HG03175 (cell line): ENCODE data around the gene CHD5.
"Not testable (repeated sequence)": the region's sequence is repeated elsewhere in the genome, so short reads cannot be mapped to it uniquely, and the experiment has no call there.

ENCODE experiments used
- ATAC-seq: cut with Tn5 transposase; IDR thresholded peaks from one replicate; pipeline ENCODE4 v1.9.1; 2021; ENCODE audit warnings: mild to moderate bottlenecking, moderate library complexity; ENCODE audit not compliant: unreplicated experiment

CHD5 gene

DNA sequence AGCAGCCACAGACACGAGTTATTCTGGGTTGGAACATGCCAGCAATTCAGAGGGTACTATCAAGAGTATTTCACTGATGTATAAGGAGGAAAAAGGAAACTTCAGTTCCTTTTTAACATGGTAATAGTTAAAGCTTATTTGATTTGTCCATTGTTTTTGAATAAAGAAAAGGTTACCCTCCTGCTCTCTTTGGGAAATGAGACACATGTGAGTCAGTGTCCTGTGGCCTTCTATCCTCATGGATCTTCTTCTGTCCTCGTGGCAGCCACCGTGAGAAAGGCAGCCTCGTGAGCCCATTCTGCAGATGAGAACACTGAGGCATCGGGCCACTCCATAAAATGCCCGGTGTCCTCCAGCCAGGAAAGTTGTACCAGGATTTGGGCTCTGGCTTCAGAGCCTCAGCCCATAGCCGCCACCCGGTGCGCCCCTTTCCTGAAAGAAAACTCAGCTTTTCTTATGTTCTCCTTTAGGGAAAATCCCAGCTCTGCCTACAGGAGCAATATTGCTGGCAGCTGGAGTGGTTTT lies 109.6 kb downstream of the CHD5 start:
- ATAC-seq: no peak

DNA sequence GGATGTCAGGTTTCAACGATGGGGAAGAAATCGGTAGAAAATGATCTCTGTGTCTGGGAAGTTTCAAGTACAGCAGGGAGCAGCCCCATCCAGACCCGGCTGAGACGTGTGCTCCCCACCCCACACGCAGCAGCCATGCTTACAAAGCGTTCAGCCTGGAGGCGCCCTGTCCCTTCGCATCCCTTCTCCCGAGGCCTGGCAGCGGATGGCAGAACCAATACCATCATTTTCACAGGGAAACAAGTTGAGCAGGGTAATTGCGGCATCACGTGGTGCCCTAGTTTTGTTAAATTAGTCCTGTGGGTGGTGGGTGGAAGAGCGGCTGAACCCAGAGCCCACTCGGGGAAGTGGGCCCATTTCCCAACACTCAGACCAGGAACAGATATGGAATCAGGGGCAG lies 110.5 kb downstream of the CHD5 start:
- ATAC-seq: no peak

DNA sequence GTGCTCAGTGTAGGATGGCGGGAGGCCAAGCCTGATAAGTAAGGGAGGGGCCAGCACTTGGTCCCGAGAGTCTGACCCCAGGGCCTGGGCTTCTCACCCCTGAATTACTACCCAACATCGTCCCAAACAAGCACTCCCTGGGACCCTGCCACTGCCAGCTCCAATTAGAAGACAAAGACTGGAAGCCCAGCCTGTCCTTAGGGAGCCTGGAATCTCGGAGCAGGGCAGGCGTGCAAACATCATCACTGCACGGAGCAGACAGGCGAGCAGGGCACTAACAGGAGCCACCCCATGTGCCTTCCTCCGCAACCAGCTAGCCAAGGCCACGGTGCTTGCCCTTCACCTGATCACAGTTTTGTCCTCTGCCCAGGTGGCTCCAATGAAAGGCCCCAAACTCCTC lies 111.2 kb downstream of the CHD5 start:
- ATAC-seq: no peak

DNA sequence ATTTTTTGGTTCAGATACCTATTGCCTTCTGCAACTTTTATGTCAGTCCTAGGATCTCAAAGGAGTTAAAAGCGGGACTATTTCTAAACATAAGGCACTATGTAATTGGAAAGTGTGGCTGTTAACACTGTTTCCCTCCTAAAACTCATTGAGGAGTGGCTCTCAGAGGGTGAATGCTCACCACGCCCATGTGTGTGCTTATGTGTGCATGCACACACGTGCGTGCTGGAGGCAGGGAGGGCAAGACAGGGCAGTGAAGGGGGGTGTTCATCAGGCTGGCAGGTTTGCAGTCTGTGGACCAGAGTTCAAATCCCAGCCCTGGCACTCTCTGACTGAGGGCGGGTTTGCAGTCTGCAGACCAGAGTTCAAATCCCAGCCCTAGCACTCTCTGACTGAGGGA lies 112.0 kb downstream of the CHD5 start:
- ATAC-seq: no peak

DNA sequence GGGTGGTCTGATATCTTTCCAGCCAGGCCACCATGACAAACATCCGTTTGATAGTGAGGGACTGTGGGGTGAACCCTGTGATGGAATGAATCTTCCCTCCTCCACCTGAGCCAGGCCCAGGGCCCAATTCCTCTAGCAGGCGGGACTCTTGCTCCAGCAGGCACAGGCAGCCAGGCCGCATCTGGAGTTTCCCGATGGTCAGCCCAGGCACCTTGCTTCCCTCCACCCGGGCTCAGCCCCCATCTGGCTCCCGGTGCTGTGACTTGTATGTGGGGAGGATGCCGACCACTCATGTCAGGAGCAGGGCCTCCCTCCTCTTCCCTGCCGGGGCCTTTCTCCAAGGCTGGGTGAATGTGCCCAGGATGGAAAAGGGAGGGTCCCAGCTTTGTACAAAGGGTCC lies 113.4 kb downstream of the CHD5 start:
- no peak for ATAC-seq

DNA sequence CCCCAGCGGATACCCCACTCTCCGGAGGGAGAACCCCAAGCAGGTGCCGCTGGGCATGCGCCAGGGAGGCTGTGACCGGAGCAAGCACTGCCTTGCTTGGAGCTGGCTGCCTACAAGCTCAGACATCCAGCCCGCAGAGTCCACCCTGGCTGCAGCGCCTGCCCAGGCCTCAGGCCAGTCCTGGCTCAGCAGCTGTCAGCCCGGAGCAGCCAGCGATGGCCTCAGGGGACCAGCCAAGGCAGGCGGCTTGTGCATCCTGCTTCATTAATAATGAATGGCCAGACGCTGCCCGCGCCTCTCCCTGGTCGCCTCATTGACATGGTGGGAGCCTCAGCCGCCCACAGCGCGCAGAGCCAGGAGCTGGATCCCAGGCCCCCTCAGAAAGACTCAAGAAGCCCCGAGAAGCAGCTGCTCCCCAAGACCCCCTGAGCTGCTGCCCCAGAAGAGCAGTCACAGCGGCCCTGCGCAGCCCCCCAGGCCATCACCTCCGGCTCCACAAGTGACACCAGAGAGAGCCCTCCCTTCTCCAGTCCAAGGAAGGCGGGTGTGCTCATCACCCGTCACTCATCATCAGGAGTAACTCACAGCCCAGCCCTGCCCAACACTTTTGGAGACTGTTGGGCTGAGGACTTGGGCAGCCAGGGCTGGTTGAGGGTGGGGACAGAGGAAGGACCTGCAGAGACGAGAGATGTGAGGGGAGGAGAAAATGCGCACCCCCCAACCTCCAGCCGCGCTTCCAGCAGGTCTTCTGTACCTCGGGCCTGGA lies 114.8 kb downstream of the CHD5 start:
- no peak for ATAC-seq

DNA sequence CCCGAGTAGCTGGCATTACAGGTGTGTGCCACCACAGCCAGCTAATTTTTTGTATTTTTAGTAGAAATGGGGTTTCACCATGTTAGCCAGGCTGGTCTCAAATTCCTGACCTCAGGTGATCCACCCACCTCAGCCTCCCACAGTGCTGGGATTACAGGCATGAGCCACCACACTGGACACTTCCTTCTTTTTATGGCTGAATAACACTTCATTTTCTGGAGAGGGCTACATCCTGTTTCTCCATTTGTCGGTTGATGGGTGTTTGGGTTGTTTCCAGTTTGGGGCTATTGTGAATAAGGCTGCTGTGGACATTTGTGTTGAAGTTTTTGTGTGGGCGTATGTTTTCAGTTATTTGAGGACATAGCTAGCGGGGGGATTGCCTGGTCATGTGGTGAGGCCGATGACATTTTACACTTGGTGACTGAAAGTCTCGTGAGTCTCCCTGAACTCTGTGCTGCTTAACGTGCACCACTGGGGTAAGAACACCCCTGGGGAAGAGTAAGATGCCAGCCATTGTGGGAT lies 116.5 kb downstream of the CHD5 start:
- ATAC-seq: not testable (repeated sequence)

DNA sequence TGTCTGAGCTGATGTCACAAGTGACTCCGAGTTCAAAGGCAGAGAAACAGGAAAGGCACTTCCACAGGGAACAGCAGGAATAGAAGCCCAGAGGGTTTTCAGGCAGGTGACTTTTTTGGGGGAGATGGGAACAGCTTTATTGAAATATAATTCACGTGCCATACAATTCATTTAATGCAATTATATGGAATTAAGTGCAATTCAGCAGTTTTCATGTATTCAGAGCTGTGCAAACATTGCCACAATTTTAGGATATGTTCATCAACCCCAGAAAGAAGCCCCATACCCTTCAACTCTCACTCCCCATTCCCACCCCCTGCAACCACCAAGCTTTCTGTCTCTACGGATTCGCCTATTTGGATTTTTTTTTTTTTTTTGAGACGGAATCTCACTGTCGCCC lies 117.5 kb downstream of the CHD5 start:
- ATAC-seq: no peak

DNA sequence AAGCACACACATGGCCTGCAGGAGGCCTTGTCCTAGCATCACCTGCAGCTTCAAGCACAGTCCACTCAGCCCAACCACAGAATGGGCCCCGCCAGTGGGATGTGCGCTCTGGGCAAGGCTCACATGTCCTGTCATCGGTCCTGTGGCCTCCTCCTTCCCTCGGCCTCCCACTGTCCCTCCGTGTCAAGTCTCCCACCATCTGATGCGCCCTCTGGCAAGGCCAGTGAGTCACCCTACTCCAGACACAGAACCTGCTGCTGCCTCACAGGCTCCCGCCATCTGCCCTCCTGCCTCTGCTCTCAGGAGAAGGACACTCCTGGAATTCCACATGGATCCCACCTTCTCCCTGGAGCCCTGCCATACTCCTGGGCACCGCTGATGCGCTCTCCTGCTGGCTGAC lies 120.3 kb downstream of the CHD5 start:
- no peak for ATAC-seq

DNA sequence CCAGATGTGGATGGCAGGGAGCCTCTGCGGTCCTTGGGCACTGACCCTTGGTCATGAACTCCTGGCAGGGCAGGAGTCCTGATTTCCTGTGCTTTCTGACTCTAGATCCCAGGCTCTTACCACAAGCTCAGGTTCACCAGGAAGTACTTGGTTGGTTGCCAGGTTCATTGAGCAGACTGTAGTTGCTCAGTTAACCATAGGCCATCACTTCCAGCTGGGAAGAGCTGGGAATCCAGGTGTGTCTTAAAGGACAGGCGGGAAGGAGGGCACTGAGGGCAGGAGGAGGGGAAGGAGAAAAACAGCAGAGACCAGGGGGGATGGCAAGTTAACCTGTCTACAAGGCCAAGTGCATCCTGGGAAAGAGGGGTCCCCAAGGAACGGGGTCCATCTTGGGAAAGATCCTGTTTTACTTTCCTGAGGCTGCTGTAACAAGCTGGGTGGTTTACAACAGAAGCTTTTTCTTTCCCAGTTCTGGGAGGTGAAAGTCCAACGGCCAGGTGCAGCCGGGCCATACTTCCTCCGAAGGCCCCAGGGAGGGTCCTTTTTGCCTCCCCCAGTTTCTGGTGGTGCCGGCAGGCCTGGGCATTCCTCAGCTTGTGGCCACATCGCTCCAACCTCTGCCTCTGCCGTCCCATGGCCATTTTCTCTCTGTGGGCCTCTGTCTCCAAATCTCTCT lies 122.8 kb downstream of the CHD5 start:
- no peak for ATAC-seq

DNA sequence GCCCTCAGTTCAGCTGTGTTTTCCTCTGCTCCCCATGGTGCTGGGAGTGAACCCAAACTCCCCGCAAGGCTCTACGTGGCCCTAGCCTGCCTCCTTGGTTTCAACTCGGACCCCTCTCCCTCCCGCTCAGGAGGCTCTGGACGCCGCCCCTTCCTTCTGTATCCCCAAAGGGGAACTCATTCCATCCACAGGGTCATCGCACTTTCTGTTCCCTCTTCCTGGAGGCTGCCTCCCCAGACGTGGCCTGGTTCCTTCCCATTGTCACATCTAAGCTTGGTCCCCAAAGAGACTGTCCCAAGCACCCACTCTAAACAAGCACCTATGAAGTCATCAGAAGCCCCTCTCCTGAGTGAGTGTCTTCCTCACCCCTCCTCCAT lies 123.6 kb downstream of the CHD5 start:
- ATAC-seq: no peak

DNA sequence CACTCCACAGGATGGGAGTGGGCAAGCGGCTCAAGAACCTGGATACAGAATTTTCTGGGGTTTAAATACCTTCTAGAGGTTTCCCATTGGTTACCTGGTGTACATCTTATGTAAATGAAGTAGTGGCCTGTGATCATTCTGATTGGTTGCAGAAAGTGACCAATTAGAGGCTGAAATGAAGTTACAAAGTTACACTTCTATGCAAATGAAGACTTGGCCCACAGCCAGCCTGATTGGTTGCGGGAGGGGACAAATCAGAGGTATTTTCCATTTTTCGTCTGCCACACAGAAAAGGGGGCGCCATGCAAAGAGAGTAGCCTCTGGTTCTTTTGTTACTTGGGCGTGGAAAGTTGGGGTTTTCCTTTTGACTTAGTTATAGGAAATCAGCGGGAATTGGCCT lies 125.5 kb downstream of the CHD5 start:
- no peak for ATAC-seq

DNA sequence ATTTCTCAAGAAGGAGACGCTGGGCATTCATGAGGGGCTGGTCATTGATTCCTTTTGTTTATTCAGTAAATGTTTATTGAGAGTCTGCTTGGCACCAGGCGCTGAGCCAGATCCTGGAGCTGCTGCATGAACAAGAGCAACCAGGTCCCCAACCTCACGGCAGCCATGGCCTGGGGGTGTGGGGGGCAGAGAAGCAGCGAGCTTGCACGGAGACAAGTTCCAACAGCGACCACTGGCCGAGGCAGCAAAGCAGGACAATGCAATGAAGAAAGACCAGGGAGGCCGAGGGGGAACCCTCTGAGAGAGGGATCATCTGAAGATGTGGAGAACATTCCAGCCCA lies 126.9 kb downstream of the CHD5 start:
- ATAC-seq: no peak

DNA sequence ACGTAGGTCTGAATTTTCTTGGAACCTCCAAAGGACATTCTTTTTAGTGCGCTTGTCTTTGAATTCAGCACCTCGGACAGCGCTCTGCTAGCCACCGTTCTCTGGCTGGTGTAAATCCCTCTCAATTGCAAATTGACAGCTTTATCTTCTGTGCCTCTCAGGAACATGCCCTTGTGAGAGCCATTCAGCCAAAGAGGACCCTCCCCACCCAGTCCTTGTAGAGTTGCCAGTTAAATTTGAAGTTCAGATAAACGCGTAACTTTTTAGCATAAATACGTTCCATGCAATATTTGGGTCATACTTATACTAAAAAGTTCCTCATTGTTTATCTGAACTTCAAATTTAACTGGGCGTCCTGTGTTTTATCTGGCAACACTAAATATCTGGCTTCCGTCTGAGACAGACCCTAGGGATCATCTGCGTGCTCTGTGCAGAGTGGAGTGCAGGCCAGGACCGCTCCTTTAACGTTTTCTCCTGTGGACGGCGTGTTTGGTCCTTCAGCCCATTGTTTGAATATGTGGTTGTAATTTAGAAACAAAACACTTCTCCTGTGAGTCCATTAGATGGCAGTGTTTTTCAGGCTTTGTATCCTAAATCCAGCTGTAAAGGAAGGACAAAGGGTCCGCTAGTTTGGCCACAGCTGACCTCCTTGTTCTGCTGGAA lies 127.4 kb downstream of the CHD5 start:
- ATAC-seq: no peak
